Stimulated activated CD4-positive, alpha-beta T cell treated with anti-CD3 and anti-CD28 coated beads, Interleukin-12 subunit alpha, Interleukin-12 subunit beta, amount 100 ng/mL, for 24 hours (primary cell): ENCODE measurements around the gene RADIL.

ENCODE experiments used
- DNase-seq, 2 experiments: peaks; one replicate each; pipeline ENCODE4 v3.0.0-alpha.2; 2020; ENCODE audit warnings: low read depth in 2 of 2

RADIL gene

DNA sequence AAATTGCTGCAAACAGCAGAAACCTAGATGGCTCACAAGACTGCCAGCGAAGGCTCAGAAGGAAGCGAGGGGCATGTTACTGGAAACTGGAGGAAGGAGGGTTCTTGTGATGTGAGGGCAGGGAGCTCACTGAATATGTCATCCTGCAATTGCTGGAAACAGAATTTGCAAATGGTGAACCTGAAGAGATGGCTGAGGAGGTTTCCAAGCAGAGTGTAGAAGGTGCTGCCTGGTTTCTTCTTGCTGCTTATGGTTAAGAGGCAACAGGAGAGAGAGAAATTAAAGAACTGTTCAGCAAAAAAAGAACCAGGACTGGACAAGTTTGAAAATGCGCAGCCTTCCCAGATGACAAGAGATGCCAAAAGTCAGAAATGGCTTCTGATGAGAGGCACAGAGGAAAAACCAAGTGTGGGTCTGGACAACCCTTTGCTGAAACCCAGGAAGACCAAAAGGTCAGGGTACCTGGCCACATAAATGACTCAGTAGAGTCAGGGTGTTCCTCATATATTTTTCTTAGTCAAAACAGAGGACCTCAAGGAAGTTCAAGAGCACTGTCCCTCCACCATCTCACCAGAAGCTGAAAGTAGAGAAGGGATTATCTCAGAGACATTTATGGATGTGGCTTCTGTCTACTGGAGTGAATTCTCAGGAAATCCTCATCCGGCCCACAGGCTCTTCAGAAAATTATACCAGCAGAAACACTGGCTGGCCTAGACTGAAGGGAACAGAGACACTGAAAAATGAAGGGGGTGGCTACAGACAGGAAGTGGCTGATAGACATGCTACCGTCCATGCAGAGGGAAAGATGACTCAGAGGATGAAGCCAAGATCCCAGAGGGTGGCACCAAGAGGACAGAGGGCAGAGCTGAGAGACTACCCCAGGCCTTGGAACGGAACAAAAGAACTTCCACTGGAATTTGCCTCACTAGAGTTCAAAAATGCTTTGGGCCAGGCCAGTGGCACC, 31.8 kb downstream of the RADIL start:
- DNase-seq = no peak

- DNase-seq = no peak
These were observed 33.2 kb downstream of the RADIL start for GRCh38 chr7:4850262-4850795.

DNA sequence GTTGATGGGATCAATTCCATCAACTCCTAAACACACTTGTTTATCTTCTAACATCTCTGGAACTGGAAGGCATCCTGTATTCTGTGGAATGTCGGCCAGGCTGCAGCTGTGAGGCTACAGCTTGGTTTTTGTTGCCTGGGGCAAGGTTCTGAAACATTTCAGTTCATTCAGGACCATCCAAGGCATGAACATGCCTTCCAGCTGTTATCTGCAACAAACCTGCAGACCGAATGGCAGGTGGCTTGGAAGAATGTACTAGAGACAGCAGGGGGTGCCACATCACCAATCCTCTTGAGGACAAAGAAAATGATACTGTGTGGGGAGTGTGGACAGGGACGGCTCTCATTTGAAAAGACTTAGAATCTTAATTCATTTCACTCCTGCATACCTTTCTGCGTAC, 34.1 kb downstream of the RADIL start:
- no peak for DNase-seq

DNA sequence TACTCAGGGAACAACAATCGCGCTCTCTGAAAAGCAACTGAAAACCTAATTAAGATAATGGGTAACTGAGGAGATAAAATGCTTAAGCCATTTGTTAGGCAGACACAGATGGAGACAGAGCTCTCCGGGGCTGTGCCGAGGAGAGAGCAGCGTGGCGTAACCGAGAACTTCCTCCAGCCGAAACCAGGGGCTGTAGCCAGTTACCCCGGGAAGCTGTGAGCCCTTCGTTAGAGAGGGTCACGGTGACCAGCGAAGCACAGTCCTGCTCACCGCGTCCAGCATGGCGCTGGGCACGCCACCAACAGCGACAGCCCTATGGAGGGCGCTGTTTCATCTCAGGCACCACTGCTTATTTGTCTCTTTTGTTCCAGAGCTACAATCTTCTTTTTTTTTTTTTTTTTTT, 37.8 kb downstream of the RADIL start:
- no peak for DNase-seq

- DNase-seq = no peak
These were observed 41.0 kb downstream of the RADIL start for GRCh38 chr7:4842319-4843064.

DNA sequence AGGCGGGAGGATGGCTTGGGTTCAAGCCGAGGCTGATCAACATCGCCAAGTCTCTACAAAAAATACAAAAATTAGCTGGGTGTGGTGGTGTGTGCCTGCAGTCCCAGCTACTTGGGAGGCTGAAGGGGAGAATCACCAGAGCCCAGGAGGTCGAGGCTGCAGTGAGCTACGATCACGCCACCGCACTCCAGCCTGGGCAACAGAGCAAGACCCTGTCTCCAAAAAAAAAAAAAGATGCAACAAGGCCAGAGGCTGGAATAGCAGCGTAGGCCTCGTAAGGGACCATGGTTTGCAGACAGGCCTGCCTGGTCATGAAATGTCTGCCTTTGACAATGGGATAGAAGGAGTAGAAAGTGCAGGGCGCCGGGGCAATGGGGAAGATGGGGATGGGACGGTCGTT, 41.7 kb downstream of the RADIL start:
- DNase-seq = no peak

DNA sequence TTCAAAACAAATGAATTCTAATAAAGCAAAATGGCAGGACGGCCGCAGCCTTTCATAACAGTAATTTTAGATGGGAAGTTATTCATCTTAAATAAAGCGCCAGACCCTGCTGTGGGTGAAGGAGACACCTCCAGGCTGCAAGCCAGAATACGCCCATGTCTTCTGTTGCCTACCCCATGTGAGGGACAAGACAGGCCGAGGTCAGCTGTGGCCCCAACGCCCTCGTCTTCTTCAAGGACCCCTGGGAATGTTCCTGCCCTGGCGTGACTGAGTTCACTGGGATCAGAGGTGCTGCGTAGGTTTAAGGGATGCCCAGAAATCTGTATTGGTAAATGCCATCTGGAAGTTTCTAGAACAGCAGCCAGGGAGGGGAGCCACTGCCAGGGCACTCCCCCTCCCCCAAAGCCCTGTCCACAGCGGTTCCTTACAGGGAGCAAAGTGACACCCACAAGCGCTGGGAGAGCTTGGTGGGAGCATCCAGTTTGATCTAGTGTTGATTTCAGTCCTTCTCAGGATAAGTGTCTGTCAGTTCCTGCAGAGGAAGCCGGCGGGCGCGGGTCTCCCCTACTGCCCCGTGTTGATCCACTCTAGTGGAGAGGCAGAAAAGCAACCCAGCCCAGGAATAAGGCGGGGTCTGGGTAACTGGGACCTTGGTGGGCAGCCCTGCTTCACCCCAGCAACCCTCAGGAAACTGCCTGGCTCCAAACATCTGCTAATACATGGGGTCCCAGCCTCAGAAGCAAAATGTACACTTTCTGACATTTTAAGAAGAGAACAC, 42.3 kb downstream of the RADIL start:
- DNase-seq = no peak

GRCh38 chr7:4840079-4840501, 43.4 kb downstream of the RADIL start:
- DNase-seq = no peak

DNA sequence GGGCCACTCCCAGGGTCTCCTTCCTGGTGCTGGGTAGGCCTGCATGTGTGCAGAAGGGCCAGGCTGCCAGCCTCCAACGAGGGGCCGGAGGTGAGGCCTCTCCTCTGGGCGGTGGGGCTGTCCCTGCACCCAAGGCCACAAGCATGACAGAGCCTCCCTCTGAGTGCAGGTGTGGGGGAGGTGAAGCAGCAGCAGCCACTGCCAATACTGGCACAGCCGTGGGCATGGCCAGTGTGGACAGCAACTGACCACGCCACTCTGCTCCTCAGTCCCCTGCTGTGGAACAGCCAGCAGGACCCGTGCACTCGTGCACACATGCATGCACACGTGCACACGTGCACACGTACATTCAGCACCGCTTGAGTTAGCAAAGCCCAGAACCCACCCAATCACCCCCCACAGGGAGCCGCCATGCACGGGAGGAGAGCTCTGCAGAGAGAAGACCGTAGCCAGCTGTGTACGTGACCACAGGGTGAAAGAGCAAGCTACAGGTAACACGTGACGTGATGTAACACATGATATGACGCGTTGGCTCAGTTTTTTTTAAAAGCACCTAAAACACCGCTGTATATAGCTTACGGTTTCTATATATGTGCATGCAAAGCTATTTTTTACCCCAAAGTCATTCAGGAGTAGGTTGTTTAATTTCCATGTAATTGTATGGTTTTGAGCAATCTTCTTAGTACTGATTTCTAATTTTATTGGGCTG, 44.7 kb downstream of the RADIL start:
- no peak for DNase-seq

GRCh38 chr7:4837803-4838625, 45.5 kb downstream of the RADIL start:
- DNase-seq = no peak

GRCh38 chr7:4837041-4837802, 46.3 kb downstream of the RADIL start:
- no peak for DNase-seq

DNA sequence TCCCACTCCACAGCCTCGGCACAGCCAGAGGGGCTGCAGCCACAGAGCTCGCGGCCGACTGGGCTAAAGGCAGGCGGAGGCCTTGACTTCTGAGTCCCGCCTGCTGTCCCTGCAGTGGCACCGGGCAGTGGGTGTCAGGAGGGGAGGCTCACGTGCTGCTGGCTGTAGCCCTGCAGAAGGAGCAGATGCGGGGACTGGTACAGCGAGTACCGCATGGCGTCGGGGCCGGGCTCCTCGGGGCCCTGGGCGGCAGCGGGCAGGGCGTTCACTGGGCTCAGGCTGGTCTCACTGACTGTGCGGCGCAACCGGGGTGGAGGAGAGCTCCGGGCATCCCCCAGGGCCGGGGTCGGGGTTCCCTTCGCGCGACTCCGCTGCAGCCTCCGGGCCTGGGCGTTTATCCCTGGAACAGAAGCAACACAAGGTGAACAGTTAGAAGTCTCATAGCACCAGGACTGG, 47.3 kb downstream of the RADIL start:
- no peak for DNase-seq

DNA sequence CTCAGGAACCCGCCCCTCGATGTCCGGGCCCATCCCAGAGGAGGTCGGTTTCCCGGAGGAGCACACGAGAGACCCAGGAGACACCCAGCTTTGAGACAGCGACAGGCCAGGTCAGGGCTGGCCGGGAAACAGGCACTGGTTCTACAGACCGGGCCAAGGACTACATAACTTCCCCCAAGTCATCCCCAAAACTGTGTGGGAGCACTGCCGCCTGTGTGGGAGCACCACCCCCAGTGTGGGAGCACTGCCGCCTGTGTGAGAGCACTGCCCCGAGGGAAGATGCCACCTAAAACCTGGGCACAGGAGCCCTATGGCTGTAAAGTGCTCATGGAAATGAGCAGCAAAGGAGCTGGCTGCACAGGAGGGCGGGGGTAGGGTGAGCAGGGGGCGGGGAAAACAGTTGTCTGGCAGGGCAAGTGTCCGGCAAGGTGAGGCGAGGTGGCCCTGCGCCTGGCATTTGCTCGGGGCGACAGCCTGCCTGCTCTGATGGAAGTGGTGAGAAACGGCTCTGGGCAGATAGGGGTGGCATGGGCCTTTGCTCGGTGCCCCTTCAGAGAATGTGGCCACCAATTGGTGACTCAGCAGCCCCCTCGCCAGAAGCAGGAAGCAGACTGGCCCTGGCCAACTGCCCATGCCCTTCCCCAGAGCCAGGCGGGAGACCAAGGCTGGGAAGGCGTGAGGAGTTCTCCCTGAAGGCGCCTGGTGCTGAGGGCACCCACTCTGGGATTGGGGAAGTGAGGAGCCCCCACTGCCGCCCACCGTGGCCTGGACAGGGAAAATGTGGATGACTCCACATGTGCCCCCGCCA, 47.9 kb downstream of the RADIL start:
- DNase-seq = no peak

GRCh38 chr7:4834601-4835397, 48.7 kb downstream of the RADIL start:
- DNase-seq = no peak

DNA sequence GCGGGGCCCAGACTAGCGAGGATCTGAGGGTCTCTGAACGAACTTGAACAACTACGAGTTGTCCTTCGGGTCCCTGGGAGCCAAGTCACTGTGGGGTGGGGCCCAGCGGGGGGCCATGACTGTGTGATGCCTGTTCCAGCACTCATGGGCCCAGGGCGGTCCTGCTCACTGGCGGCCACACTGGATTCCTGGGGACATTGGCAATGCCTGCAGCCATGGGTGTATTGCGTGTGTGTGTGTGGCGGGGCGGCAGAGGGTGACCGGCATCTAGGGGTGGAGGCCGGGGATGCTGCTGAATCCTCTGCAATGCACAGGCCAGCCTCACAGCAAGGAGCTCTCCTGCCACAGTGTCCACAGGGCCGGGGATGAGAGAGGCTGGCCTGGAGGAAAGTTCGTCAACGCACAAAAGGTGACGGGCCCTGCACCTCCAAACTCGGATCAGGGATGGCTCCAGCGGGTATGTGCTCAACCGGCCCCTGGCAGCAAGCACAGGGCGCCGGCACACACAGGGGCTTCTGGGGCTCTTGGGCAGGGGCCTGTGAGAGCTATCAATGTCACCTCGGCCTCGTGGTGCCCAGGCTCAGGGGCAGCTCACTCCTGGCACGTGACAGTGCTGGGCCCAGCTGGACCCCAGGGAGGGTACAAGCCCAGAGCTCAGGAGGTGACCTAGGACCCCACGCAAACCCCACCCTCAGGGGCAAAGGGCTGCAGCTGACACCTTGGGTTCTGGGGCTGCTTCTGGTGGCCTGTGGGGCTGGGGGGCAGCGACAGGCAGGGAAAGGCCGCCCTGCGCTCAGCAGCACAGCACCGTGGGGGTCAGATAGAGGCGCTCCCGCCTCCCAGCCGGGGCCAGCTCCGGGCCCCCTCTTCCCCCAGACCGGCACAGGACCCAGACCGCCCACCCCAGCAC, 49.6 kb downstream of the RADIL start:
- no peak for DNase-seq

DNA sequence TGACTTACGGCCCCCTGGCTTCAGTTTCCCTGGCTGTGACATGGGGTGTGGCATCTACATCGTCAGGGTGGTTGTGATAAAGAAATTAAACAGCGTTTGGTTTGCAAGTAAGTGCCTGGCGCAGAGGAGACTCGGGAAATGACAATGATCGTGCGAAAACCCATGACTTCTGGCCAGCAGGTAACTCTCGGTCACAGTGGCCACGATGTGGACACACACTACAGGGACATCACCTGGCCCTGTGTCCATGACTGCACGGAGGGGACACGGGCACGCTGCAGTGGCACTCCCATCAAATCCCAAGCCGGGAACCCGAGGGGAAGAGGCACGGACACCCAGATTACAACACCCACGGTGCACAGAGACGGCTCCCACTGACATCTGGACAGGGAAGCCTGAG, 50.3 kb downstream of the RADIL start:
- no peak for DNase-seq

GRCh38 chr7:4832711-4833110, 50.8 kb downstream of the RADIL start:
- DNase-seq = no peak
